IMR-90 (cell line): Measurements from ENCODE around the gene OR1J1.

ENCODE experiments used
- CEBPB ChIP-seq: IDR thresholded peaks from 2 replicates; pipeline ENCODE4 v1.6.1; 2012; ENCODE audit warnings: low read depth, low read length, improper control_type of control experiment
- ELK1 ChIP-seq: fragments of 150-350 bp; IDR thresholded peaks from 2 replicates; pipeline ENCODE4 v1.6.1; 2016; ENCODE audit warnings: low read depth, mild to moderate bottlenecking, low read length, moderate library complexity, borderline replicate concordance
- MAFK ChIP-seq: IDR thresholded peaks from 2 replicates; pipeline ENCODE4 v1.6.1; 2012; ENCODE audit warnings: low read depth, low read length, improper control_type of control experiment
- MAZ ChIP-seq: IDR thresholded peaks from 2 replicates; pipeline ENCODE4 v1.6.1; 2012; ENCODE audit warnings: low read depth, mild to moderate bottlenecking, low read length, improper control_type of control experiment, moderate library complexity, borderline replicate concordance
- MXI1 ChIP-seq: IDR thresholded peaks from 2 replicates; pipeline ENCODE4 v1.6.1; 2012; ENCODE audit warnings: low read depth, mild to moderate bottlenecking, low read length, moderate library complexity, borderline replicate concordance
- POLR2A ChIP-seq: IDR thresholded peaks from 2 replicates; pipeline ENCODE4 v1.6.1; 2012; ENCODE audit warnings: mild to moderate bottlenecking, low read depth, low read length
- RAD21 ChIP-seq: IDR thresholded peaks from 2 replicates; pipeline ENCODE4 v1.6.1; 2012; ENCODE audit warnings: low read length, improper control_type of control experiment
- RFX5 ChIP-seq: IDR thresholded peaks from 2 replicates; pipeline ENCODE4 v1.8.0; 2012; ENCODE audit warnings: low read depth, mild to moderate bottlenecking, low read length, moderate library complexity
- SMC3 ChIP-seq: fragments of 150-350 bp; IDR thresholded peaks from 2 replicates; pipeline ENCODE4 v1.6.1; 2016; ENCODE audit warnings: low read depth, mild to moderate bottlenecking, antibody characterized with exemption, low read length, moderate library complexity
- USF2 ChIP-seq: fragments of 150-350 bp; IDR thresholded peaks from 2 replicates; pipeline ENCODE4 v1.6.1; 2017; ENCODE audit warnings: mild to moderate bottlenecking, antibody characterized with exemption, low read length, low read depth
- TF ChIP-seq, protein P1 (sequence below): conservative IDR thresholded peaks from 2 replicates; pipeline ENCODE4 v1.5.1; 2012; ENCODE audit warnings: mild to moderate bottlenecking, low read depth, low read length, improper control_type of control experiment

GRCh38 chr9:122468735-122469134 is 9.0 kb downstream of the OR1J1 start:
- TF ChIP-seq POLR2A (no peak), SMC3 (no peak), USF2 (no peak), RAD21 (no peak), CEBPB (peak; percentile 71), MAFK (no peak), MAZ (no peak), MXI1 (0 out of 2 replicates have a peak, but pooled peaks have one; percentile 34), RFX5 (no peak), ELK1 (no peak)
- TF ChIP-seq, protein P1, sequence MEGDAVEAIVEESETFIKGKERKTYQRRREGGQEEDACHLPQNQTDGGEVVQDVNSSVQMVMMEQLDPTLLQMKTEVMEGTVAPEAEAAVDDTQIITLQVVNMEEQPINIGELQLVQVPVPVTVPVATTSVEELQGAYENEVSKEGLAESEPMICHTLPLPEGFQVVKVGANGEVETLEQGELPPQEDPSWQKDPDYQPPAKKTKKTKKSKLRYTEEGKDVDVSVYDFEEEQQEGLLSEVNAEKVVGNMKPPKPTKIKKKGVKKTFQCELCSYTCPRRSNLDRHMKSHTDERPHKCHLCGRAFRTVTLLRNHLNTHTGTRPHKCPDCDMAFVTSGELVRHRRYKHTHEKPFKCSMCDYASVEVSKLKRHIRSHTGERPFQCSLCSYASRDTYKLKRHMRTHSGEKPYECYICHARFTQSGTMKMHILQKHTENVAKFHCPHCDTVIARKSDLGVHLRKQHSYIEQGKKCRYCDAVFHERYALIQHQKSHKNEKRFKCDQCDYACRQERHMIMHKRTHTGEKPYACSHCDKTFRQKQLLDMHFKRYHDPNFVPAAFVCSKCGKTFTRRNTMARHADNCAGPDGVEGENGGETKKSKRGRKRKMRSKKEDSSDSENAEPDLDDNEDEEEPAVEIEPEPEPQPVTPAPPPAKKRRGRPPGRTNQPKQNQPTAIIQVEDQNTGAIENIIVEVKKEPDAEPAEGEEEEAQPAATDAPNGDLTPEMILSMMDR = no peak
